OCI-LY3 (cell line): Measurements from ENCODE around the gene ARFIP1.

Experiments used
- H2AFZ ChIP-seq: fragments of 200-600, 300-600 bp; shearing (Covaris generic); 2 replicates; pipeline ENCODE4 v1.6.0; 2014; ENCODE audit warnings: antibody characterized with exemption, low read depth, low read length
- H3K27ac ChIP-seq: fragments of 200-600, 300-600 bp; sonication (generic); 2 replicates; pipeline ENCODE4 v1.5.1; 2014; ENCODE audit warnings: mild to moderate bottlenecking, low read length, moderate library complexity, mixed read lengths
- H3K27me3 ChIP-seq: fragments of 200-600, 300-600 bp; sonication (generic); 2 replicates; pipeline ENCODE4 v1.6.1; 2014; ENCODE audit warnings: low read depth, low read length, mixed read lengths
- H3K36me3 ChIP-seq: fragments of 200-600, 300-600 bp; sonication (generic); replicated peaks from 2 replicates; pipeline ENCODE3; 2014; ENCODE audit warnings: low read depth, low read length, mixed read lengths
- H3K4me1 ChIP-seq: fragments of 300-600, 200-600 bp; sonication (generic); 2 replicates; pipeline ENCODE4 v1.6.1; 2014; ENCODE audit warnings: low read length, mixed read lengths
- H3K4me2 ChIP-seq: fragments of 200-600, 300-600 bp; sonication (generic); 2 replicates; pipeline ENCODE4 v1.6.1; 2014; ENCODE audit warnings: low read length, mixed read lengths
- H3K4me3 ChIP-seq: fragments of 300-600, 200-600 bp; sonication (generic); 2 replicates; pipeline ENCODE4 v1.5.1; 2014; ENCODE audit warnings: antibody characterized with exemption, mild to moderate bottlenecking, low read length, moderate library complexity
- H3K79me2 ChIP-seq: fragments of 300-600, 200-600 bp; shearing (Covaris generic); 2 replicates; pipeline ENCODE4 v1.6.1; 2014; ENCODE audit warnings: mild to moderate bottlenecking, low read length, mixed read lengths
- H3K9ac ChIP-seq: fragments of 300-600, 200-600 bp; shearing (Covaris generic); 2 replicates; pipeline ENCODE4 v1.6.0; 2014; ENCODE audit warnings: mild to moderate bottlenecking, low read length, moderate library complexity
- H3K9me3 ChIP-seq: fragments of 200-600, 300-600 bp; shearing (Covaris generic); 2 replicates; pipeline ENCODE4 v1.6.1; 2014; ENCODE audit warnings: low read length, mixed read lengths; ENCODE audit not compliant: insufficient read depth
- H4K20me1 ChIP-seq: fragments of 200-600, 300-600 bp; sonication (generic); 2 replicates; pipeline ENCODE4 v1.6.1; 2016; ENCODE audit warnings: low read length, mixed read lengths; ENCODE audit not compliant: insufficient read depth
- CTCF ChIP-seq: fragments of 200-600, 300-600 bp; sonication (generic); IDR thresholded peaks from 2 replicates; pipeline ENCODE4 v1.5.1; 2014; ENCODE audit warnings: antibody characterized with exemption, low read length, low read depth
- EZH2phosphoT487 ChIP-seq: fragments of 200-600 bp; shearing (Covaris generic); IDR thresholded peaks from 2 replicates; pipeline ENCODE4 v1.6.1; 2018; ENCODE audit warnings: antibody characterized with exemption, mixed run types, low read depth

Gene ARFIP1

GRCh38 chr4:152779513-152780266 is at the start of gene ARFIP1, which contains the start of gene TIGD4:
Gene ARFIP1, plus strand, starts transcription at chr4:152779954. Its CDS starts 49,680 bp downstream, at chr4:152829634.
Gene TIGD4, minus strand, starts transcription at chr4:152779730. Its CDS starts 8,726 bp downstream, at chr4:152771004.
- Histone ChIP-seq H3K36me3 (no peaks in the 10 kb centered on the region), H3K9ac (peak within 1 kb of the TSS; percentile 74), H4K20me1 (no peaks in the 10 kb centered on the region), H2AFZ (peak within 1 kb of the TSS; percentile 98), H3K4me1 (peaks cover 24% of the 10 kb centered on the region), H3K79me2 (peaks cover 43% of the 10 kb centered on the region), H3K9me3 (no peaks in the 10 kb centered on the region), H3K27ac (peak within 1 kb of the TSS; percentile 37), H3K27me3 (peaks cover 13% of the 10 kb centered on the region), H3K4me2 (peak within 1 kb of the TSS; percentile 94), H3K4me3 (peak within 1 kb of the TSS; percentile 81)
- TF ChIP-seq EZH2phosphoT487 (no peak), CTCF (peak; percentile 69)

DNA sequence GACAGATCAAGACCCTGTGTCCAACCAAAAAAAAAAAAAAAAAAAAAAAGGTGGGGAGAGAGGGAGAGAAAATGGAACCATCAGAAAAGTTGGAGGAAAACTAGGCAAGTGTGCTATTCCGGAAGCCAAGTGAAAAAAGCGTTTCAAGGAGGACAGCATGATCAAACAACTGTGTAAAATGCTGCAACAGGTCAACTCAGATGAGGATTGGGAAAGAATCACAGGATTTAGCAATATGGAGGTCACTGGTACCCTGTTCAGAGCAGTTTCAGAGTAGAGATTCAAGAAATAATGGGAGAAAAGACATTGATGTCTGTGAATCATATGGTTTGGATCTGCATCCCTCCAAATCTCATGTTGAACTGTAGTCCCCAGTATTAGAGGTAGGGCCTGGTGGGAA is 47.8 kb upstream of the ARFIP1 start:
- no peak overlapping the region for H3K4me2 ChIP-seq
- H3K27me3 ChIP-seq = peaks cover 19% of the 10 kb centered on the region
- H3K9me3 ChIP-seq = no peaks in the 10 kb centered on the region
- H3K27ac ChIP-seq = no peak overlapping the region
- H3K4me3 ChIP-seq = no peak overlapping the region
- no peak overlapping the region for H3K9ac ChIP-seq
- H3K4me1 ChIP-seq = peaks cover 29% of the 10 kb centered on the region
- H3K79me2 ChIP-seq = no peaks in the 10 kb centered on the region
- no peaks in the 10 kb centered on the region for H4K20me1 ChIP-seq
- TF ChIP-seq EZH2phosphoT487 (no peak), CTCF (no peak)
- no peak overlapping the region for H2AFZ ChIP-seq
- no peaks in the 10 kb centered on the region for H3K36me3 ChIP-seq

DNA sequence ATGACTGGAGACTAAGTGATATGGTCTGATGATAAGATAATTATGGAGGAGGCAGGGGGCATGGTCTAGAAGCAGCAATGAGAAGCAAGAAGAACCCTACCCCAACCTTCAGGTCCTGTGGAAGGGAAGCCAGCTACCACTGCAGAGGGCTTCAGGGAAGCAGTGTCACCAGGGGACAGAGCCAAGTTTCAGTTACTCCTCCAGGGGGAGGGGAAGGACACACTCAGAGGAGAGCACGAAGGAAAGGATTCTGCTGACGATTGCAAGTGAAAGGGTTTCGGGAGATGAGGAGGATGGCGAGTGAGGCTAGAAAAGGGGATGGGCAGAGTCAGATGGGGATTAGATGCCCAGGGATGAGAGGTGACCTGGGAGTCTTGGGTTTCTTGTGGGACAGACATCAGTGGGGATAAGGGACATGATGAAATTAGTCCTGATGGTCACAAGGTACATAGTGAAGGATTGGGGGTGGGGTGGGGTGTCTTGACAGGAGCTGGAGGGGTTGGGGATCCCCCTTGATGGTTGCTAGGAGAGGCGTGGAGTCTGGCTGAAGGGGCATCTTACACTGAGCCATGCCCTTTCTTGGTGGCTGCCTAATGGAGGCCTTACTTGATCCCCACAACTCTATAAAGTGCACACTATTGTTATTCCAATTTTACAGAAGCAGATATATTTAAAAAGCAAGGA is 45.6 kb upstream of the ARFIP1 start:
- H3K9ac ChIP-seq = no peak overlapping the region
- no peak overlapping the region for H2AFZ ChIP-seq
- H3K79me2 ChIP-seq = no peaks in the 10 kb centered on the region
- H3K4me1 ChIP-seq = peaks cover 21% of the 10 kb centered on the region
- no peaks in the 10 kb centered on the region for H3K36me3 ChIP-seq
- no peaks in the 10 kb centered on the region for H4K20me1 ChIP-seq
- TF ChIP-seq CTCF (no peak), EZH2phosphoT487 (no peak)
- H3K27ac ChIP-seq = no peak overlapping the region
- H3K4me2 ChIP-seq = peak overlapping the region; percentile 46
- H3K27me3 ChIP-seq = peaks cover 10% of the 10 kb centered on the region; the same call in 1 of the 2 replicates
- H3K4me3 ChIP-seq = no peak overlapping the region
- no peaks in the 10 kb centered on the region for H3K9me3 ChIP-seq

GRCh38 chr4:152734699-152735050 is 45.1 kb upstream of the ARFIP1 start:
- H3K36me3 ChIP-seq = no peaks in the 10 kb centered on the region
- H3K4me2 ChIP-seq = peak overlapping the region; percentile 46
- no peak overlapping the region for H3K9ac ChIP-seq
- no peaks in the 10 kb centered on the region for H4K20me1 ChIP-seq
- H3K9me3 ChIP-seq = no peaks in the 10 kb centered on the region
- H3K79me2 ChIP-seq = no peaks in the 10 kb centered on the region
- H3K27ac ChIP-seq = no peak overlapping the region
- H3K4me1 ChIP-seq = peaks cover 21% of the 10 kb centered on the region
- H3K27me3 ChIP-seq = peaks cover 10% of the 10 kb centered on the region; the same call in 1 of the 2 replicates
- no peak overlapping the region for H3K4me3 ChIP-seq
- TF ChIP-seq EZH2phosphoT487 (no peak), CTCF (no peak)
- H2AFZ ChIP-seq = no peak overlapping the region
